ENCODE results near the gene BLZF1.

BLZF1 gene

GRCh38 chr1:169367686-169368405 lies at the start of gene BLZF1, which contains the start of gene NME7:
TSS of gene BLZF1 (plus strand) at chr1:169368195. CDS start at chr1:169369523, 1,328 bp downstream.
TSS of gene NME7 (minus strand) at chr1:169367797. CDS start at chr1:169367710, 87 bp downstream.
- no peak for TF ChIP-seq CTCF (IDR thresholded peaks at IDR 0.05)
- DNase-seq (ENCODE audit: low spot score), result peak; percentile 98
- Histone ChIP-seq H3K4me3 (peak within 1 kb of the TSS; percentile 92), H3K27ac (peak within 1 kb of the TSS; percentile 71 to 90)

DNA sequence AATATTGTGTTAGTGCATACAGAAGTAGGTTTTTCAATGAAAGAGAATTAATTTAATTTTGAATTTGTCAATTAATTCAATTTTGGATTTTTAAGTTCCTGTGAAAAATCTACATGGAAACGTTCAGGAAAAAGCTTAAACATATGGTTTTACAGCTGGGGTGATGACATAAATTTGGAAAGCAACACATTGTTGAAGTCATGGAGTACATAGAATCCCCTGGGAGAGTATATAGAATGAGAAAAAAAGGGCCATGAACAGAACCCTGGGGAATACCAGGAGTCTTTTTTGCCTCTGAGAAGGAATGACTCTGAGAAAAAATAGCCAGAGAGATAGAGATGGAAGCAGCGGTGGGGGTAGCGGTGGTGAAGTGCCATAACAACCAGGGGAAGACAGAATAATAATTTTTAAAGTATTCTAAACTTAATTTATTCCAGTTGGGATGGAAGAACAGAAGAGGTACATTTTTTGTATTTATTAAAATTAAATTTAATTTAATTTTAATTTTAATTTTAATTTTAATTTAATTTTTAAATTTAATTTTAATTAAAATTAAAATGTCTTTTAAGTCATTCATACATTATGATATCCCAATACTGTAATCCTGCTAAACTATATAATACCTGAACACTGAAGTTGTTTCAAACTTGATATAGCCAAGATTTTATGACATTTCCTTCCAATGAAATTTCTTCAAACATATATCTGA lies 49.3 kb upstream of the BLZF1 start:
- no peak for DNase-seq (ENCODE audit: low spot score)
- no peak for TF ChIP-seq CTCF (IDR thresholded peaks at IDR 0.05)
- H3K27ac ChIP-seq, result no peak overlapping the region
- H3K4me3 ChIP-seq, result no peak overlapping the region

GRCh38 chr1:169321539-169321938 lies 46.5 kb upstream of the BLZF1 start:
- no peak for DNase-seq (ENCODE audit: low spot score)
- H3K4me3 ChIP-seq, result no peak overlapping the region
- H3K27ac ChIP-seq, result no peak overlapping the region
- TF ChIP-seq CTCF (IDR thresholded peaks at IDR 0.05), result no peak

DNA sequence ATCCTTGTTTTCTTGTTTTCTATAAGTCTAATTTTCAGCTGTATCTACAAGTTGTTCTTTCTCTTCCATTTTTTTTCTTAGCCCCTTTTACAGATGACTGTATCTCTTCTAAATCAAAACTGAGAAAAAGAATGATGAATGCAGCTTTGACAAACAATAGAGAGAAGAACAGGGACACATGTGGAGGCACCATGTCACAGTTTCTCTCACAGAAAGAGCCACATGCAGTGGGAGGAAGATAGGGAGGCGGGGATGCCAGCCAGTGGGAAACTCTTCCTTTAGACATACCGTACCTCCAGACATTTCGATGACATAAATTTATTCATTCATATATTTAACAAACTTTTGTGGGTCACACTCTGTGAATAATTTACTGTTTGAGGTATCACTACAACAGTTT lies 45.9 kb upstream of the BLZF1 start:
- no peak overlapping the region for H3K4me3 ChIP-seq
- no peak for DNase-seq (ENCODE audit: low spot score)
- no peak for TF ChIP-seq CTCF (IDR thresholded peaks at IDR 0.05)
- no peak overlapping the region for H3K27ac ChIP-seq

GRCh38 chr1:169325117-169325516 lies 42.9 kb upstream of the BLZF1 start:
- TF ChIP-seq CTCF (IDR thresholded peaks at IDR 0.05), result no peak
- Histone ChIP-seq H3K4me3 (no peak overlapping the region), H3K27ac (no peak overlapping the region)
- DNase-seq (ENCODE audit: low spot score), result no peak

- Histone ChIP-seq H3K27ac (no peak overlapping the region), H3K4me3 (no peak overlapping the region)
- TF ChIP-seq CTCF (IDR thresholded peaks at IDR 0.05), result no peak
- DNase-seq (ENCODE audit: low spot score), result no peak
Measured at GRCh38 chr1:169326261-169326955, 41.6 kb upstream of the BLZF1 start.
